GM12865 (cell line): Measurements from ENCODE around the gene RASGEF1B.

Source experiments
- DNase-seq: peaks from one replicate; pipeline ENCODE4 v3.0.0; 2010; ENCODE audit warnings: low read depth
- H3K4me3 ChIP-seq: 2 replicates; pipeline ENCODE4 v1.5.1; 2011; ENCODE audit warnings: mild to moderate bottlenecking, low read depth, low read length, control low read depth
- CTCF ChIP-seq: IDR thresholded peaks from 2 replicates; pipeline ENCODE4 v1.5.1; 2011; ENCODE audit warnings: low read length, control low read depth, low read depth, inconsistent platforms; ENCODE audit not compliant: insufficient read depth; ENCODE audit errors: missing control alignments

Gene RASGEF1B

DNA sequence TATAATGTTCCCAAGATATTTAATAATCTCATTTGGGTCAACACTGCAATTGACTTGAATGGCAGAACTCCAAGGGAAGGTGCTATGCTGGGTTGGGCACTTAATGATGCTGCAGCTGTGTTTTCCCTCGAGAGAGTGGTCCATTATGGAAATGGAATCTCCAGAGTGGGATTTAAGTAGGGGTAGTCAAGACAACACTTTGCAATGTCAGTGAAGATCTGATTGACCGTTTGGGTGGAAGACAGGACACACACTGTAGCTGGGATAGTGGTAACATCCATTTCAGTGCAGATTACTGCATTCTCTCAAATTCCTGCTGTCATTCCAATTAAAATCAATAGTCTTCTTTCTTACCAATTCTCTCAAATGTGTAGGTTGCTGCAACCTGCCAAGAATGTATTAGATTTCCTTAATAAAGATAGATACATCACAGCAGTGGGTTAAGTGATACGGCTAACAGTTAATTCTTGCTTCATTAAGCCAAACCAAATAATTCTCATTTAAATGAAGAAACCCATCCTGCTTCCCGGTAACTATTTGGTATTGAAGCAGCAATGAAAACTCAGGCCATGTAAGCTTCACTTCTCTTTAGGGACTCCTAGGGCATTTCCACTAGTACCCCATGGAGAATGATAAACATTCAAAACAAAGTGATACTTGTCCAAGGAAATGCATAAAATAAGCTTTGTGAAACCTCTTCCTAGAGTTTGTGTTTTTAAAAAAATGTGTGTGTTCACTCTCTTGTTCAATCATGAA is 40.5 kb upstream of the RASGEF1B start:
- DNase-seq: no peak
- H3K4me3 ChIP-seq: no peak overlapping the region
- TF ChIP-seq CTCF: no peak

DNA sequence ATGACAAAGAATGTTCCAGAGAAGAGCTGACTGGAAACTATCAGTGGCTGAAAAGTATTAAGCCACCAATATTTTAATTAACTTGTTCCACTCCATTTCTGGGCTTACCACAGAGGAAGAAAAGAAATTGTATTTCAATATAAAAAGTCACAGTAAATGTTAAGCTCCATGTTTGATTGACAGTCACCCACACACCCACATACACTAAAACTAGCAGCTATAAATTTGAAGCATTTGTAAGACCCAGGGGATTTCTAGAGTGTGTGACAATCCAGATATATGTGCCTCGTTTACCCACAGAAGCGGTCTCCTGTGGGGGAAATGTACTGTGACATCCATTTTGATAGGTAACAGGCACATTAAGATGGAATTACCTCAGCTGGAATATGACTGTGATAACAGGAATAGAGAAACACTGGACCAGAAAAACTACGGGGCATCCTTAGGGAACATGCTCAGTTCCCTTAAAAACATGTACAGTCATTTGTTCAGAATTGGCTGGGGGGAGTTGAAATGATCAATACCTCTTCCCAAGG is 39.0 kb upstream of the RASGEF1B start:
- H3K4me3 ChIP-seq: no peak overlapping the region
- no peak for TF ChIP-seq CTCF
- no peak for DNase-seq

DNA sequence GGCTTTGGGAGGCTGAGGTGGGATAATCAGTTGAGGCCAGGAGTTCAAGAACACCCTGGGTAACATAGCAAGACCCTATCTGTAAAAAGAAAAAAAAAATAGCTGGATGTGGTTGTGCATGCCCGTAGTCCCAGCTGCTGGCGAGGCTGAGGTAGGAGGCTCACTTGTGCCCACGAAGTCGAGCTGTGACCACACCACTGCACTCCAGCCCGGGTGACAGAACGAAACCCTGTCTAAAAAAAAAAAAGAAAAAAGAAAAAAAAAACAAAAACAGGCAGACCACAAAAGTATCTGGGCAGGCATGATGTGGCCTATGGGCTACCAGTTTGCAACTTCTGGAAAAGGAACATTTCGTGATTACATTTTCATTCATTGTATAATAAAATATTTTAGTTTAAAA is 38.1 kb upstream of the RASGEF1B start:
- no peak for TF ChIP-seq CTCF
- no peak for DNase-seq

DNA sequence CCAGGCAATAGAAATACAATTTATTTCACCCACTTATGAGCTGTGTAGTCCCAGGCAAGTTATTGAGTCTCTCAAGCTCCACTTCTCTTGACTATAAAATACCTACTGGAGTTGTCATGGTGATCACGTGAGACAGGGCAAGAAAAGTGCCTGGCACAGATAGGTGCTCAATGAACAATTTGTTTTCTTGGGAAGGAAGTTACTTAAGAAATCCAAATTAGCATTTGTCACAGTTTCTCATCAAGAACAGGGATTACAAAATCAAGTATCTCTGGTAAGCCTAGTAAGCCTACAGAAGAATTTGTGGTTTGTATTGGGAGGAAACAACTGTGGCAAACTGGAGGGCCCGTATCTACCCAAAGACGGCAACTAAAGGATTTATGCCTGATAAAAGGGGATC is 37.5 kb upstream of the RASGEF1B start:
- H3K4me3 ChIP-seq: no peak overlapping the region
- no peak for TF ChIP-seq CTCF
- no peak for DNase-seq

More for the DNA sequence above, 38.1 kb upstream of the RASGEF1B start:
- no peak overlapping the region for H3K4me3 ChIP-seq

DNA sequence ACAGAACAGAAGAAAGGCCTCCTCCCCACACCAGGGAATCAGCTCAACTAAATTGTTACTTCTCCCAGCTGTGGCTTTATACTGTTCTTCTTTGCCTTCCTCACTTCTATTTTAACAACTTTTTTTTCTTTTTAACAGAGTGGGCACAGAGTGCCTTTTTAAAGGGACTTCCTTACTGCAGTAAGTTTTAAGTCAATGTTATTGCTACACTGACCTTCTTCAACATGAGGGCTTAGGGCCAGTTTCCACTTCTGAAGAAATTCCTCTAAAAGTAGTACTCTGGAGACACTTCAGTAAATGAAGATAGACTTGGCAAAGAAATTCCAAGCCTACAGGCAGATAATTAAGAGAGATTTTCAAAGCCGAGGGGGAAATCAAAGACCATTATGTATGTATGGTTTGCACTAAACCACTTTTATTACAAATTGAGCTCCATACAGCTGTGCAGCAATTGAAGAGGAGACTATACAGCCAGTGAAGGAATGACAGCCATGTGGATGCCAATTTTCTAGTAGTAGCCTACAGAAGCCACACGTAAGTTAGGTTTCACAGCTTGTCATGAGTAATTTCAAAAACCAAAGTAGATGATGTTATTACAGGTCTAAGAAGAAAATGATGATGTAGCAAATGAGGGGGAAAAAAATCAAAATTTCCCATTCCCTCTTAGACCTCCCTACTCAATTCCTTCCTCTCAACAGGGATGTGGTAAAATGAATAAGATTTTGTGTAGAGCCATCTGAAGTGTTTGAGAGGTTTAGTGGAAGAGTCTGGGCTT is 36.9 kb upstream of the RASGEF1B start:
- DNase-seq: no peak
- no peak for TF ChIP-seq CTCF
- no peak overlapping the region for H3K4me3 ChIP-seq

DNA sequence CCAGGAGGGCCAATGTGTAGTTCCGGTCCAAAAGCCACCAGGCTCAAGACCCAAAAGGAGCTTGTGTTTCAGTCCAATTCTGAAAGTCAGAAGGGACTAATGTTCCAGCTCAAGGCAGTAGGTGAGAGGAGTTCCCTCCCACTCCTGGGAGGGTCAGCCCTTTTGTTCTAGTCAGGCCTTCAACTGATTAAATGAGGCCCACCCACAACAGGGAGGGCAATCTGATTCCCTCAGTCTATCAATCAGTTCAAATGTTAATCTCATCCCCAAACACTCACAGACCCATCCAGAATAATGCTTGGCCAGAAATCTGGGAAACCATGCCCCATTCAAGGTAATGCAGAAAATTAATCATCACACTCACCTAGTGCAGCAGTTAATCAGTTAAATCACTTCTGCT is 35.8 kb upstream of the RASGEF1B start:
- no peak for DNase-seq
- no peak for TF ChIP-seq CTCF

More for the DNA sequence above, 35.8 kb upstream of the RASGEF1B start:
- no peak overlapping the region for H3K4me3 ChIP-seq
